Measurements from ENCODE around the gene VPS4B.

- no peak for TF ChIP-seq POLR2A (IDR thresholded peaks at IDR 0.05; ENCODE audit: low read length)
- TF ChIP-seq GATA1 (IDR thresholded peaks at IDR 0.05; ENCODE audit: low read depth, low read length) = no peak
Measured at GRCh38 chr18:63412953-63413352, 9.3 kb downstream of the VPS4B start.

Data from erythroblast (primary cell).